ENCODE results near the gene EXOG. TPM values are rescaled to one million over a fixed set of nuclear protein-coding genes. Genes with fewer than 3 reads are reported as not detected.

The EXOG gene
- total RNA-seq, 2 donors from 2014 or later: 23.4 to 36.6 TPM

DNA sequence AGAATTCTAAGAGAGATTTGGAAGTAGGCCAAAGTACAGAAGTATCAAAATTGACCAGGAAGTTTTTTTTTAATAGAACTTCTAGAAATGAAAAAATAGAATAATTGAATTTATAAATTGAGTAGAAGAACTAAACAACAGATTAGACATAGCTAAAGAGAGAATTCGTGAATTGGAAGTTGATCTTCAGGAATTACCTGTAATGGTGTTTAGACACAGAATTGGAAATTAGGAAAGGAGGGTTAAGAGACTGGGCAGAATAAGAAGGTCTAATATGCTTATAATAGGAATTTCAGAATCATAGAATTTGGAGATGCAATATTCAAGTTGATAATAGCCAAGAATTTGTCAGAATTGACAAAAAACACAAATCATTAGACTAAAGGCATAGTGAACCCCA lies 26.3 kb upstream of the EXOG start:
- DNase-seq (ENCODE audit: low spot score): no peak
- Histone ChIP-seq H3K4me1 (peaks cover 0 to 17% of the 10 kb centered on the region in 2 donors), H3K4me3 (no peak overlapping the region), H3K36me3 (no peaks in the 10 kb centered on the region), H3K9me3 (peaks cover 0 to 9% of the 10 kb centered on the region in 2 donors), H3K27ac (no peak overlapping the region), H3K27me3 (no peaks in the 10 kb centered on the region)
- TF ChIP-seq, protein P1, sequence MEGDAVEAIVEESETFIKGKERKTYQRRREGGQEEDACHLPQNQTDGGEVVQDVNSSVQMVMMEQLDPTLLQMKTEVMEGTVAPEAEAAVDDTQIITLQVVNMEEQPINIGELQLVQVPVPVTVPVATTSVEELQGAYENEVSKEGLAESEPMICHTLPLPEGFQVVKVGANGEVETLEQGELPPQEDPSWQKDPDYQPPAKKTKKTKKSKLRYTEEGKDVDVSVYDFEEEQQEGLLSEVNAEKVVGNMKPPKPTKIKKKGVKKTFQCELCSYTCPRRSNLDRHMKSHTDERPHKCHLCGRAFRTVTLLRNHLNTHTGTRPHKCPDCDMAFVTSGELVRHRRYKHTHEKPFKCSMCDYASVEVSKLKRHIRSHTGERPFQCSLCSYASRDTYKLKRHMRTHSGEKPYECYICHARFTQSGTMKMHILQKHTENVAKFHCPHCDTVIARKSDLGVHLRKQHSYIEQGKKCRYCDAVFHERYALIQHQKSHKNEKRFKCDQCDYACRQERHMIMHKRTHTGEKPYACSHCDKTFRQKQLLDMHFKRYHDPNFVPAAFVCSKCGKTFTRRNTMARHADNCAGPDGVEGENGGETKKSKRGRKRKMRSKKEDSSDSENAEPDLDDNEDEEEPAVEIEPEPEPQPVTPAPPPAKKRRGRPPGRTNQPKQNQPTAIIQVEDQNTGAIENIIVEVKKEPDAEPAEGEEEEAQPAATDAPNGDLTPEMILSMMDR (IDR thresholded peaks at IDR 0.05): no peak

DNA sequence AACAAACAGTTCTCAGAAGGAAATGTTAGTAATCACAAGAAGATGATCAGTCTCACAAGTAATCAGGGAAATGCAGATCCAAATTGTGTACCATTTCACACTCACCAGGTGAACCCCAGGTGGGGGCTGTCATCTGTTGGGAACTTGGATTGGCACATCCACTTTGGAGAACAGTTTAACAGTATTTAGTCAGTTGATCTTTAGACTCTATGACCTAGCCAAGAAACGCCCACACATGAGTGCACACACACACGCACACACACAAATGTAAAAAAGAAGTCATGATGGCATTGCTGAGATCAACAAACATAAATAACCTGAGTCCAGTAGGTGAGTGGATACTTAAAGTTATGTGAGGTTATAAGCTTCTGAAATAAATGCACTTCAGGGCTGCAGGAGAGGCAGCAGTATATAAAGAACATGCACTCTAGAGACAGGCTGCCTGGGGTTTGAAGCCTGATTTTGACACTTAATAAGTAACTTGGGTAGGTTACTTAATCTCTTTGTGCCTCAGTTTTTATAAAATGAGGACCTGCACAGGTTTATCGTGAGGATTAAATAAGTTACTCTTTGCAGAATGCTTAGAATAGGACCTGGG lies 24.8 kb upstream of the EXOG start:
- peaks cover 0 to 9% of the 10 kb centered on the region in 2 donors for H3K9me3 ChIP-seq
- DNase-seq (ENCODE audit: low spot score): no peak
- no peak overlapping the region for H3K4me3 ChIP-seq
- H3K27me3 ChIP-seq: no peaks in the 10 kb centered on the region
- no peak overlapping the region for H3K27ac ChIP-seq
- TF ChIP-seq, protein P1 (IDR thresholded peaks at IDR 0.05): no peak
- no peaks in the 10 kb centered on the region for H3K36me3 ChIP-seq
- H3K4me1 ChIP-seq: peaks cover 0 to 17% of the 10 kb centered on the region in 2 donors

DNA sequence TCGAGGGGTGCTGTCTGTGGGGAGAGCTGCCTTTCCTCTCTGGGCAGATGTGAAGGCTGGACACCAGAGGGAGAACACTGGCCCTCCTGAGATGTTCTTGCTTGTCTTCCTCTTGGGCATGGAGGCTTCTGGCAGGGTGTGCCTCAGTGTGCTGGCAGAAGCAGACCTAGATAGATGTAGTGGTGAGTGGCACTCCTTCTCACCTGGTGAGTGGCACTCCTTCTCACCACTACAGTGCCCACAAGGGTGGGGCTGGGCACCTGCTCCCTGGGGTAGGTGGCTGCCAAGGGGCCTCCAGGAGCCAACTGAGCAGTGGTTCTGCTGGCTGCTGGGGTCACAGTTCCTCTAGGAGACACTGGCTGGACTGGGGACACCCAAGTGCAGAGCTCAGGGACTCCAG lies 23.8 kb upstream of the EXOG start:
- Histone ChIP-seq H3K36me3 (no peaks in the 10 kb centered on the region), H3K4me3 (no peak overlapping the region), H3K27ac (no peak overlapping the region), H3K4me1 (peaks cover 0 to 17% of the 10 kb centered on the region in 2 donors), H3K27me3 (no peaks in the 10 kb centered on the region), H3K9me3 (peaks cover 0 to 9% of the 10 kb centered on the region in 2 donors)
- TF ChIP-seq, protein P1 (IDR thresholded peaks at IDR 0.05): no peak
- DNase-seq (ENCODE audit: low spot score): no peak

DNA sequence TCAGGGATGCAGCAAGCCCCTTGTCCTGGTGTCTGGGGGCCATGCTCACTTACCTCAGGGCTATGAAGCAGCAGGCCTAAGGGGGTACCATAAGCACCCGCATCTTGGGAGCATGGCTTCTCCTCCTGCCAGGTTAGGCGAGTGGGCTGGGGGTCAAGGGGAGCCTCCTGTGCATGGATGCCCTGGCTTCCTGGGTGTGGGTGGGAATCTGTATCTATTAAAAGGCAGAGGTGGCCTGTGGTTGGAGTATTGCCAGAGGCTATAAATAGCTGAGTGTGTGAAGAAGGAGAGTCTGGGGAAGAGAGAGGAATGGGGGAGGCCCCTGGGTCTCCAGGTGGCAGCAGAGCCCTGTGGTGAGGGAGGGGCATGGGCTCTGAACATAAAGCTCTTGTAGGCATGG lies 22.9 kb upstream of the EXOG start:
- peaks cover 0 to 17% of the 10 kb centered on the region in 2 donors for H3K4me1 ChIP-seq

DNA sequence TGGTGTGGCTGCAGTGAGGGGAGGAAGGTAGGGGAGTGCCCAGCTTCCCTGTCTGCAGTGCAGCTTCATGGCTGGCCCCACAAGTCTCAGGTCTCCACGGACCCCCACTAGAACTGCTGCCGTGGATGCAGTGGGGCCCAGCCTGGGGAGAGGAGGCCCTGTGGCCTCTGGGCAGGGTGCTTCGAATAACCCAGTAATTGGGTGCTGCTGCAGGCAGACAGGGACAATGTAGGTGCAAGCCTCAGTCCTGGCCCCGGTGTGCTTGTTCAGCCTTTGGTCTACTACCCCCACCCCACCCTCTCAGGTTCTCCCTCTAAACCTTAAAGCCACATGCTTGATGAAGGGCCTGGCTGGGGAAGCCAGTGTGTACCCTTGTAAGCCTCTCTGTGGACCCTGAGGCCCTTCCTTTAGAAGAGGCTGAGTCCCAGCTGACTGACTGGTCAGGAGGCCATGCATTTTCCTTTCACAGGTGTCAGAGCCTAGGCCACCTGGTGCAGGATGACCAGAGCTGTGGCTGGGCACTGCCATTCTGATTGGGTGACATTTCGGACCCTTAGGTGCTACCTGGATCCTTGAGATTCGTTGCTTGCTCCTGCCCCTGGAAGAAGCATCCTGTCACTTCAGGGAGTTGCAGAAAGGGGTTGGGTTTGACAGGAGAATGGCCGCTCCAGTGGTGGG lies 21.1 kb upstream of the EXOG start:
- no peak overlapping the region for H3K27ac ChIP-seq
- peaks cover 0 to under 1% of the 10 kb centered on the region in 2 donors for H3K9me3 ChIP-seq
- H3K27me3 ChIP-seq: no peaks in the 10 kb centered on the region
- peaks cover 10% of the 10 kb centered on the region for H3K36me3 ChIP-seq
- peak; percentile 50 for DNase-seq (ENCODE audit: low spot score)
- H3K4me3 ChIP-seq: no peak overlapping the region
- TF ChIP-seq, protein P1 (IDR thresholded peaks at IDR 0.05): no peak
- H3K4me1 ChIP-seq: peaks cover 0 to 17% of the 10 kb centered on the region in 2 donors

More for the DNA sequence above, 22.9 kb upstream of the EXOG start:
- peaks cover 0 to 9% of the 10 kb centered on the region in 2 donors for H3K9me3 ChIP-seq
- H3K4me3 ChIP-seq: no peak overlapping the region
- DNase-seq (ENCODE audit: low spot score): no peak
- no peak overlapping the region for H3K27ac ChIP-seq
- H3K36me3 ChIP-seq: no peaks in the 10 kb centered on the region
- TF ChIP-seq, protein P1 (IDR thresholded peaks at IDR 0.05): no peak
- no peaks in the 10 kb centered on the region for H3K27me3 ChIP-seq

Data from right atrium auricular region (tissue), 2 donors.